HG03354 (cell line): ENCODE measurements around the gene FDX1.
"Not testable (repeated sequence)": the region's sequence is repeated elsewhere in the genome, so short reads cannot be mapped to it uniquely, and the experiment has no call there.

Source experiments
- ATAC-seq: cut with Tn5 transposase; IDR thresholded peaks from one replicate; pipeline ENCODE4 v1.9.1; 2021; ENCODE audit warnings: mild to moderate bottlenecking; ENCODE audit not compliant: unreplicated experiment, poor library complexity, severe bottlenecking

The FDX1 gene, protein sequence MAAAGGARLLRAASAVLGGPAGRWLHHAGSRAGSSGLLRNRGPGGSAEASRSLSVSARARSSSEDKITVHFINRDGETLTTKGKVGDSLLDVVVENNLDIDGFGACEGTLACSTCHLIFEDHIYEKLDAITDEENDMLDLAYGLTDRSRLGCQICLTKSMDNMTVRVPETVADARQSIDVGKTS

DNA sequence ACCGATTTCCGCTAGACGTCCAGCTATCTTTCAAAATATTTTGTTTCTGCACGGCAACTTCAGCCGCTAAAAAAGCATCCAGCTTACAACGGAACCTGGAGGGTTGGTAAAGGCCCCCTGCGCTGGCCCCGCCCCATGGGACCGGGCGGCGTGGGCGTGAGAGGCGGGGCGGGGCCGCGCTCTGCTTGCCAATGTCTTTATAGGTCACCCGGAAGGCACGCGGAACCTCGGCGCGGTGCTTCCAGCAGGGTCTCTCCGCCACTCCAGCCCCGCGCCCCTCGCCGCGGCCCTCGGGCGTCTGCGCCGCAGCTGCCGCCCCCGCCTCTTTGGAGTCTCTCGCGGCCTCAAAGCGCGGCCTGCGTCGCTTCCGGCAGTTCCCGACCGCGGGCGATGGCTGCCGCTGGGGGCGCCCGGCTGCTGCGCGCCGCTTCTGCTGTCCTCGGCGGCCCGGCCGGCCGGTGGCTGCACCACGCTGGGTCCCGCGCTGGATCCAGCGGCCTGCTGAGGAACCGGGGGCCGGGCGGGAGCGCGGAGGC, at the start of gene FDX1:
Gene FDX1 (plus strand): TSS at position 218 of the 536 bp plus-strand sequence. CDS start 173 bp downstream, at position 391.
- ATAC-seq = peak; percentile 83

DNA sequence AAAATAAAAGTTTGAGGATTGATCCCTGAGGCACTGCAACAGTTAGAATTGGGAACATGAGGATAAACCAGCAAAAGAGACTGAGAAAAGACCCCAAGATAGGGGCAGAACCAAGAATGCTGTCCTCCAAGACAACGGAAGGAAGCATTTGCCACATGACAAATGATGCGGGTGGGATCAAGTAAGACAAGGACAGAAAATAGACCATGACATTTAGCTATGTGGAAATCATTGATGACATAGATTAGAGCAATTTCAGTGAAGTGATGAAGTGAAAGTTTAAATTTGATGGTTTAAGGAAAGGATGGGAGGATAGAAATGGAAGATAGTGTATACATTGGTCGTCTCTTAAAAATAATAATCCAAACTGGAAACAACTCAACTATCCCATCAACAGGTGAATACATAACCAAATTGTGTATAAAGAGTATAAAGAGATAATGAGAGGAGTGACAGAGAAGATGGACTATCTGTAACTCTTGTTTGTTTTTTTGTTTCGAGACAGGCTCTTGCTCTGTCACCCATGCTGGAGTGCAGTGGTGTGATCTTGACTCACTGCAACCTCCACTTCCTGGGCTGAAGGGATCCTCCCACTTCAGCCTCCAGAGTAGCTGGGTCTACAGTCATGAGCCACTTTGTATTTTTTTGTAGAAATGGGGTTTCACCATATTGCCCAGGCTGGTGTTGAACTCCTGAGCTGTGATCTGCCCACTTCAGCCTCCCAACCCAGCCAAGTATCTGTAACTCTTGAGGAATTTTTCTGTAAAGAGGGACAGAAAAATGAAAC, 48.7 kb upstream of the FDX1 start:
- ATAC-seq = no peak

DNA sequence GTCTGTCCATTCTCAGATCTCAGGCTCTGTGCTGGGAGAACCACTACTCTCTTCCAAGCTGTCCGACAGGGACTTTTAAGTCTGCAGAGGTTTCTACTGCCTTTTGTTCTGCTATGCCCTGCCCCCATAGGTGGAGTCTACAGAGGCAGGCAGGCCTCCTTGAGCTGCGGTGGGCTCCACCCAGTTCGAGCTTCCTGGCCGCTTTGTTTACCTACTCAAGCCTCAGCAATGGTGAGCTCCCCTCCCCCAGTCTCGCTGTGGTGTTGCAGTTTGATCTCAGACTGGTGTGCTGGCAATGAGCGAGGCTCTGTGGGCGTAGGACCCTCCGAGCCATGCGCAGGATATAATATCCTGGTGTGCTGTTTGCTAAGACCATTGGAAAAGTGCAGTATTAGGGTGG, 41.5 kb upstream of the FDX1 start:
- not testable (repeated sequence) for ATAC-seq

DNA sequence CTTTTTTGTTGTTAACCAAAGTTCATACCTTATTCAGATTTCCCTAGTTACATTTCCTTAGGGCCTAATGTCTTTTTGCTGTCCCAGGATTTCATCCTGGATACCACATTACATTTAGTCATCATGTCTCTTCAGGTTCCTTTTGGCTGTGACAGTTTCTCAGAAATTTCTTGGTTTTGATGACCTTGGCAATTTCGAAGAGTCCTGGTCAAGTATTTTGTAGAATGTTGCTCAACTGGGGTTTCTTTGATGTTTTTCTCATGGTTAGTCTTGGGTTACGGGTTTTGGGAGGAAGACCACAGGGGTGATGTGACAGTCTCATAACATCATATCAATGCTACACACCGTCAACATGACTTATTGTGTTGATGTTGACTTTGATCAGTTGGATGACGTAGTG, 39.8 kb upstream of the FDX1 start:
- no peak for ATAC-seq

DNA sequence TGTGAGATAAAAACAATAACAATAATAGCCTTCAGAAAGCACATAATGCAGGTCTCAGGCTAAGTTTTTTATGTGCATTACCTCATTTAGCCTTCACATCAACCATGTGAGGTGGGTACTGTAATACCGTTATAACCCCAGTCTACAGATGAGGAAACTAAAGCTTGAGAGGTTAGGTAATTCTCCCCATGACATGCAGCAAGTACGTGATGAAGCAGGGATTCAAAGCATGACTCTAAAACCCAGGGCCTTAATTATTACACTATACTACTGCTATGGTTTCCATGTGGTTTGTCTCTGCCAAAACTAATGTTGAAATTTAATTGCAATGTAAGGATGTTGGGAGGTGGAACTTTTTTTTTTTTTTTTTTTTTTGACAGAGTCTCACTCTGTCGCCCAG, 37.7 kb upstream of the FDX1 start:
- no peak for ATAC-seq

DNA sequence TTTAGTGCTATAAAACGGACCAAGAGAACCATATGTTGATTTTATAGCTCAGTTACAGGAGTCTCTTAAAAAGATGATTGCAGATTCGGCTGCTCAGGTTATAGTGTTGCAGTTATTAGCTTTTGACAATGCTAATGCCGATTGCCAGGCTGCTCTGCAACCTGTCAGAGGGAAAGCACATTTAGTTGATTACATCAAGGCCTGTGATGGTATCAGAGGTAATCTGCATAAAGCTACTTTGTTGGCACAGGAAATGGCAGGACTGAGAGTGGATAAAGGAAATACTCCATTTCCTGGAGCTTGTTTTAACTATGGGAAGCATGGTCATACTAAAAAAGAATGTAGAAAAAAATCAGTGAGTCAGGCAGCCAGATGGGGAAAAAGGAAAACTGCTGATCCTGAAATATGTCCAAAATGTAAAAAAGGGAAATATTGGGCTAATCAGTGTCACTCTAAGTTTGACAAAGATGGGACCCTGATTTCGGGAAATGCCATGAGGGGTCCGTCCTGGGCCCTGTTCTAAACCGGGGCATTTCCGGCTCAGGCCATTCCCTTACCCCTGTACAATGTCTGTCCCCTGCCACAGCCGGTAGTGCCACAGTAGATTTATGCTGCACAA, 32.0 kb upstream of the FDX1 start:
- ATAC-seq = not testable (repeated sequence)

DNA sequence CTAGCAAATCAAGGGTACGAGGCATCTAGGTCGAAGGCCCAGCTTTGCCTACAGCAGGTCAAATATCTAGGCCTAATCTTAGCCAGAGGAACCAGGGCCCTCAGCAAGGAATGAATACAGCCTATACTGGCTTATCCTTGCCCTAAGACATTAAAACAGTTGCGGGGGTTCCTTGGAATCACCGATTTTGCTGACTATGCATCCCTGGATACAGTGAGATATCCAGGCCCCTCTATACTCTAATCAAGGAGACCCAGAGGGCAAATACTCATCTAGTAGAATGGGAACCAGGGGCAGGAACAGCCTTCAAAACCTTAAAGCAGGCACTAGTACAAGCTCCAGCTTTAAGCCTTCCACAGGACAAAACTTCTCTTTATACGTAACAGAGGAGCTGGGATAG, 26.2 kb upstream of the FDX1 start:
- not testable (repeated sequence) for ATAC-seq

DNA sequence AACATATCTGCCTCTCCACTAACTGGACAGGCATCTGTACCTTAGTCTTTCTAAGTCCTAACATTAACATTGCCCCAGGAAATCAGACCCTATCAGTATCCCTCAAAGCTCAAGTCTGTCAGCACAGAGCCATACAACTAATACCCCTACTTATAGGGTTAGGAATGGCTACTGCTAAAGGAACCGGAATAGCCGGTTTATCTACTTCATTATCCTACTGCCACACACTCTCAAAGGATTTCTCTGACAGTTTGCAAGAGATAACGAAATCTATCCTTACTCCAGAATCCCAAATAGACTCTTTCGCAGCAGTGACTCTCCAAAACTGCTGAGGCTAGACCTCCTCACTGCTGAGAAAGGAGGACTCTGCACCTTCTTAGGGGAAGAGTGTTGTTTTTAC, 24.1 kb upstream of the FDX1 start:
- ATAC-seq = not testable (repeated sequence)

DNA sequence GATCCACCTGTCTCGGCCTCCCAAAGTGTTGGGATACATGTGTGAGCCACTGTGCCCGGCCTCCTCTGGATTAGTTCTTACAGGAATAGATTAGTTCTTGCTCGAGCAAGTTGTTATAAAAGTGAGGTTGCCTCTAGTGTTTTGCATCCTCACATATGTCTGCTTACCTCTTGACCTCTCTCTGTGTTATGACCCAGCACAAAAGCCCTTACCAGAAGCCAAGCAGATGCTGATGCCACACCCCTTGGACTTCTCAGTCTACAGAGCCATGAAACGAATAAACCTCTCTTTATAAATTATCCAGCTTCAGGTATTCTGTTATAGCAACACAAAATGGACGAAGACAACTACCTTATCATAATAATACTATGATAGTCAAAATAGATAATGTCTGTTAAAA, 22.4 kb upstream of the FDX1 start:
- no peak for ATAC-seq

DNA sequence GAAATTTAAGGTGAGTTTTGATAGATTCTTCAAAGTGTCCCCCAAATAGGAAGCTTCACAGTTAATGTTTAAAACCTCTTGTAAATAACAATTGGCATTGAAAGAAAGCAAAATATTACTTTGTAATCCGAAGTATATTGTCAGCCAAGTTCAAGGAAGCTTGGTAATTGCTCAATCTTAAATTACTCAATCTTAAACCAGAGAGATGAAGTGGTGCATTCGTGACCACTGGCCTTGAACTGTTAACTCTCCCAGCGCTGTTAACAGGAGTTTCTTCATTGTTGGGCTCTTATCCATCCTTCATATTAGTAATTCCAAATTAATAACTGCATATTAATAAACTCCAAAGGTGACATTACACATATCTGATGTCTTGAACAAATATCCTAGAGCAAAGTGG, 20.6 kb upstream of the FDX1 start:
- no peak for ATAC-seq

DNA sequence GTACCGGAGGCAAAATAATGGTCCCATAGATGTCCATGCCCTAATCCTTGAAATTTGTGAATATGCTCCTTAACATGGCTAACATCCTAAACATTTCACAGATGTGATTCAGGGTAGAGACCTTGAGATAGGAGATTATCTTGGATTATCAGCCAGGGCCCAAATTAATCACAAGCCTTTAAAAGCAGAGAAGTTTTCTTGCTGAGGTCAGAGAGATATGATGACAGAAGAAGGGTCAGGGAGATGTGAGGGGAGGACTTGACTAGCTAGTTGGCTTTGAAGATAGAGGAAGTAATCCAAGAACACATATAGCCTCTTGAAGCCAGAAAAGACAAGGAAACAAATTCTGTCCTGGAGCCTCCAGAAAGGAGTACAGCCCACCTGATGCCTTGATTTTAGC, 19.1 kb upstream of the FDX1 start:
- ATAC-seq = no peak

DNA sequence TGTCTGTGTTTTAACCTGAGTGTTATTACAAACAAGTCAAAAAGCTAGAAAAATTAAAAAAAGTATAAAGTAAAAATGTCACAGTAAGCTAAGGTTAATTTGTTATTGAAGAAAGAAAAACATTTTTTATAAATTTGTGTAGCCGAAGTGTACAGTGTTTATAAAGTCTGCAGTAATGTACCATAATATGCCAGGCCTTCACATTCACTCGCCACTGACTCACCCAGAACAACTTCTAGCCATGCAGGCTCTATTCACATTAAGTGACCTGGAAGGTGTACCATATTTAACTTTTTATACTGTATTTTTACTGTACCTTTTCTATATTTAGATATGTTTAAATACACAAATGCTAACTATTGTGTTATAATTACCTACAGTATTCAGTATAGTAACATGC, 14.7 kb upstream of the FDX1 start:
- ATAC-seq = no peak

DNA sequence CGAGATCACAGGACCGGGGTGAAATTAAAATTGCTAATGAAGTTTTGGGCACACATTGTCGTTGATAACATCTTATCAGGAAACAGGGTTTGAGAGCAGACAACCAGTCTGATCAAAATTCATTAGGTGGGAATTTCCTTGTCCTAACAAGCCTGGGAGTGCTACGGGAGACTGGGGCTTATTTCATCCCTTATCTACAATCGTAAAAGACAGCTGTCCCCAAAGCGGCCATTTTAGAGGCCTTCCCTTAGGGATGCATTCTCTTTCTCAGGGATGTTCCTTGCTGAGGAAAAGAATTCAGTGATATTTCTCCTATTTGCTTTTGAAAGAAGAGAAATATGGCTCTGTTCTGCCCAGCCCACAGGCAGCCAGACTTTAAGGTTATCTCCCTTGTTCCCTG, 8.1 kb upstream of the FDX1 start:
- not testable (repeated sequence) for ATAC-seq

DNA sequence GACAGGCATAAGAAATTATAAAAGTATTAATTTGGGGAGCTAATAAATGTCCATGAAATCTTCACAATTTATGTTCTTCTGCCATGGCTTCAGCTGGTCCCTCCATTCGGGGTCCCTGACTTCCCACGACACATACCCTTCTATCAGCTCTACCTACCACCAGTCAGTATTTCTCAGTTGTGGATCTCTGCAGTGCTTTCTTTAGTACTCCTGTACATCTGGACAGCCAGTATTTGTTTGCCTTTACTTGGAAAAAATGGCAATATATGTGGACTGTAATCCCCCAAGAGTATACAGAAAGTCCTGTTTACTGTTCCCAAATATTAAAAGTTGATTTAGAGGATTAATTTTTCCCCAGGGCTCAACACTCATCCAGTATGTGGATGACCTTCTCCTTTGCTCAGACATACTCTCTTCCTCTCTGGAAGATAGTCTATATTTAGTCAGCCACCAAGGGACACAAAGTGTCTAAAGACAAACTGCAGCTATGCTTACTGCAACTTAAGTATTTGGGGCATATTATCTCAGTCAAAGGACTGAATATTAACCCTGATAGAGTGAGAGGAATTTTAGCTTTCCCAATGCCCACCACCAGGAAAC, 7.3 kb upstream of the FDX1 start:
- ATAC-seq = no peak

DNA sequence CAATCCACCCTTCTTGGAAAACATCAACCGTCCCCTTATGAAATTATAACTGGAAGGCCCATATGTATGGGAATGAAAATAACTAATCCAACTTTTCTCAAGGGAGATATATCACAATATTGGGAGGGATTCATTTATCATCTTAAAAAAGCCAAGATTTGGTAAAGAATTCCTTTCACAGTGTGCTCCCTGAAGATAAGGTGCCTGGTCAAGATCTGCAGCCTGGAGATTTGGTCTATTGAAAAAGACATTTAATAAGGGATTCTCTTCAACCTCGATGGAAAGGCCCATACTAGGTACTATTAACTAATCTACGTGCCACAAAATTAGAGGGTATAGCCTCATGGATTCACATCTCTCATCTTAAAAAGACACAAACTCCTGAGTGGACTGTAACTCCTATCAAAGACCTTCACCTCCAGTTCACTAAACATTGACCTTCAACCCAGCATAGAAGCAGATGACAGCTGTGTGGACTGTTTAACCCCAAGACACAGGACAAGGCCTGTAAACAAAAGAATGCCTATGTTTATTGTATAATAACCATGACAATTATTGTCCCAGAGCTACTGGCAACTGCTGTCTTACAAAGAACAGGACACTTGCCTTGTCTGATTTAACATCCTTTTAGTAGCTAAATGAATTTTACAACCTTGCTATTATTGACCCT, 4.8 kb upstream of the FDX1 start:
- ATAC-seq = no peak

DNA sequence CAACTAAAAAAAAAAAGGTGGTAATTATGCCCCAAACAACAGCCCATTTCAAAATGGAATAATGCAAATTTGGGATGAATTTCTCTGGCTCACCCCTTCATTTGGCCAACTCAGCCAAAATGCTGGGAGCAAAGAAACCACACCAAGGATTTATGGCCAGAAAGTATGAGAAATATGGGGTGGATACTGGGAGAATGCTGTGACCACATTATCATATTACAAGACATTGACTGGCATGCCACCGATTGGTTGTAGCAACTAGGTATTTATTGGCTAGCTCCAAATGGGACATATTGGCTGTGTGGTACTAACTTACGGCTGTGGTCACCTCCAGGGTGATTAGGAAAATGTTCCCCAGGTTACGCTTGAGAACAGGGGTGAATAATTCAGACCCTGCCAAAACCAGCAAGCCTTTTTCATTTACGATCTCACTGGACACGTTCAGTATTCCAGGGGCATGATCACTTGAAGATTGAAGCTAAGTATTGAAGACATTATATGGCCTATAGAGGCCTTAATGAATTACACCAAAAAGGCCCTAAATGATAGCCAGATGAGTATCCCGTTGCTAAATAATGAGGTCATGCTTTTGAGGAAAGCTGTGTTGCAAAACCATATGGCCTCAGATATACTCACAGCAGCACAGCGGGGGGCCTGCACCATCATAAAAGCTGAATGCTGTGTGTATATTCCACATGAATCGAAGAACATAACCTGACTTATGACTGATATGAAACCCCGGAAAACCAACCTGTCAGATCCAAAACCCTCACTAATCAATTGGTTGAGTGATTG, 3.8 kb upstream of the FDX1 start:
- ATAC-seq = no peak

DNA sequence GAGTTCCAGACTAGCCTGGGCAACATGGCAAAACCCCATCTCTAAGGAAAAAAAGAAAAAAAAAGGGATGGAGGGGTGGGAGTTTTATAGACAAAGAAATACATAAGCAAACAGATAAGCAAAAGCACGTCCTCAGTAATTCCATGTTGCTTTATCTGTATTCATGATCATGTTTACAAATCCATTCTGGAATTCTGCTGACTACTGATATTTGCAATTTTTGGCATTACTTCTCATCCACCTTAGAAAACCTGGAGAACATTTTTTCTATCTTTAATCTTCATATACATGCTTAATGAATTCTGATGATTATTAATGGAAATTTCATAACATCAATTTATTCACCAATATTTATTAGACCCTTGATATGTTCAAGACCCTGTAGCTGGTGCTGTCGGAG, 1.7 kb upstream of the FDX1 start:
- ATAC-seq = no peak

DNA sequence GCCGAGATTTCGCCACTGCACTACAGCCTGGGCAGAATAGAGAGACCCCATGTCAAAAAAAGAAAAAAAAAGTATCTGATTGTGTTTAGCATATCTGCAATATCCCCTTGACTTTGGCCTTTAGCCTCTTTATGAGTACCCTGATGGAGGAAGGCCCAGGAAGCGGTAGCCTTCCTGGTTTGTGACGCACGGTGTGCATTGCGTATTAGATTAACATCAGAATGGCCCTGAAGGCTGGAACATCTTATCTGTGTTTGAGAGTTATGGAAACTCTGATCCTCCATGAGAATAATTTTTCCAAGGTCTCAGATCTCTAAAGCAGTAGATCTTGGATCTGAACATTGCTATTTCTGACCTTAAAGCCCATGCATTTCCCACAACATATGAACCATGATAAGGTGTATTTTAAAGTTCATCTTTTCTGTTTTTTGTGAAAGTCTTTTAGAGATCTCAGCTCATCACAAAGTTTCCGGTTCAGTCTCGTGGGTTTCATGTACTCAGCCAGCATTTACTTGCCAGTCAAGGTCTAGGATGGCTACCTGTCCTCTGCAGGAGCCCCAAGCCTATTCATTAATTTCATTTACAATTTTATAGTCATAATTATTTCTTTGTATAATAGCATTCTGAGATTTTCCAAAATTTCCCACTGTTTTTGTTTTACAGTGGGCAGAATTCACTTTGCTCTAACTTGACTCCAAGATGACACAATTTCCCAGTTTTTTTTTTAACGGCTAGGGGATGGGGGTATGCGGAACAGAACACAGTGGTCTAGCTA, 605 bp upstream of the FDX1 start:
- no peak for ATAC-seq
